ENCODE measurements around the gene ZNF292.

DNA sequence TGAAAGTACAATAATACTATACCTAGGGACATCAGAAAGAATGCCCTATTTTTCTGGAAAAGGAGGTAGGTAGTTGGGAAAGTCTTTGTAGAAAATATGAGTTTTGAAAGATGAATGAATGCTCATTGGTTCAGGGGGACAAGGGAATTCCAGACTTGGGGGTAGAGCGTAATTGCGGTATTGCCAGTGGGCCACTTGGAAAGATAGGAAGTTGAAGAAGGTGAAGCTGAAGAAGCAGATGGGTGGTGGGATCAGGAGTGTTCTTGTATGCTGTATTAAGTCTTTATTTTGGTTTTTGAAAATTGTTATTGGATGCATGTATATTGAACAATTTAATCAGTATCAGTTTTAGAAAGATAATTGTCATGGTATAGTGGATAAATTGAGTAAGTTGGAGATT is 109.1 kb downstream of the ZNF292 start:
- TF ChIP-seq POLR2A (IDR thresholded peaks at IDR 0.05; ENCODE audit: low read depth, low read length) (no peak), RELA (IDR thresholded peaks at IDR 0.05; ENCODE audit: borderline replicate concordance, partially characterized antibody) (no peak), EZH2 (IDR thresholded peaks at IDR 0.05; ENCODE audit: borderline replicate concordance, control insufficient read depth, low read depth, low read length) (no peak), POLR2AphosphoS5 (IDR thresholded peaks at IDR 0.05; ENCODE audit: low read length) (peak; percentile 30; the same call in 1 of the 2 replicates), ZBED1 (IDR thresholded peaks at IDR 0.05; ENCODE audit: borderline replicate concordance) (no peak)
- TF ChIP-seq, protein P1, sequence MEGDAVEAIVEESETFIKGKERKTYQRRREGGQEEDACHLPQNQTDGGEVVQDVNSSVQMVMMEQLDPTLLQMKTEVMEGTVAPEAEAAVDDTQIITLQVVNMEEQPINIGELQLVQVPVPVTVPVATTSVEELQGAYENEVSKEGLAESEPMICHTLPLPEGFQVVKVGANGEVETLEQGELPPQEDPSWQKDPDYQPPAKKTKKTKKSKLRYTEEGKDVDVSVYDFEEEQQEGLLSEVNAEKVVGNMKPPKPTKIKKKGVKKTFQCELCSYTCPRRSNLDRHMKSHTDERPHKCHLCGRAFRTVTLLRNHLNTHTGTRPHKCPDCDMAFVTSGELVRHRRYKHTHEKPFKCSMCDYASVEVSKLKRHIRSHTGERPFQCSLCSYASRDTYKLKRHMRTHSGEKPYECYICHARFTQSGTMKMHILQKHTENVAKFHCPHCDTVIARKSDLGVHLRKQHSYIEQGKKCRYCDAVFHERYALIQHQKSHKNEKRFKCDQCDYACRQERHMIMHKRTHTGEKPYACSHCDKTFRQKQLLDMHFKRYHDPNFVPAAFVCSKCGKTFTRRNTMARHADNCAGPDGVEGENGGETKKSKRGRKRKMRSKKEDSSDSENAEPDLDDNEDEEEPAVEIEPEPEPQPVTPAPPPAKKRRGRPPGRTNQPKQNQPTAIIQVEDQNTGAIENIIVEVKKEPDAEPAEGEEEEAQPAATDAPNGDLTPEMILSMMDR (IDR thresholded peaks at IDR 0.05 in 2 of 3, conservative IDR thresholded peaks at IDR 0.05 in 1 of 3; ENCODE audit: control insufficient read depth in 2 of 3, extremely low read depth in 1 of 3, insufficient read depth in 1 of 3, low read depth in 3 of 3, low read length in 3 of 3), result no peak
